GM21367 (cell line): ENCODE results near the gene SCN2A.

Experiments
- ATAC-seq: cut with Tn5 transposase; IDR thresholded peaks from one replicate; pipeline ENCODE4 v1.9.1; 2021; ENCODE audit not compliant: unreplicated experiment

Gene SCN2A

DNA sequence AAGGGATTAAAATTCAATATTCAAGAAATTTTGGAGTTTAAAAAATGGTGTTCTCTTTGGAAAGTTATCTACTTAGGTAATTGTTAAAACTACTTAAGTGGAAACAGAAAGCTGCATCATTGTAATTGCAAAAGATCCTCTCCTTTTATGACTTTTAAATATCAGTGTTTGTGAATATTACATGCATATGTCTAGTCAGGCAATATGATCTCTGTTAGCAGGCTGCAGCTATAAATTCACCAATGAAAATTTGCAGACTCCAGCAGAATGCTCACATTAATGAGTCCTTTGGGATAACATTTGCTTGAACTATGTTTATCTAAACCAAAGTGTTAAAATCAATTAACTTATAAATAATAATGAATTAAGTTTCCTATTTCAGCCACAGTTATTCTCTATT, 171.1 kb downstream of the SCN2A start:
- no peak for ATAC-seq

- ATAC-seq = no peak
Observed at GRCh38 chr2:165414187-165414586, 175.0 kb downstream of the SCN2A start.

DNA sequence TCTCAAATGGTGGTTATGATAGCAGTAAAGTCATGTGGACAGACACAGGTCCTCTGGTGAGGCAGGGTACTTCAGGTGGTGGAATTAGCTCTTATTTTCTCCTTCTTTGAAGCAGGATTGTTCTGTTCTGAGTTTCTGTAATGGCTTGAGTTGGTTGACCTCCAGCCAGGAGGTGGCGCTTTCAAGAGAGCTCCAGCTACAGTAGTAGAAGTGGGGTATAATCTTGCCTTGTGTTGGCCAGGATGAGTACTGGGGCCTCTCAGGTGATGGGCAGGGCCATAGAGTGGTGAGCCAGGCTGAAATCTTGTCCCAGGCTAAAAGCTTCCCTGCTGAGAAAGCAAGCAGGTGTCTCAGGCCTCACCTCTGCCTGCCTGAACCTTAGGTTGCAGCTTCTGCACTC, 177.8 kb downstream of the SCN2A start:
- ATAC-seq = no peak

DNA sequence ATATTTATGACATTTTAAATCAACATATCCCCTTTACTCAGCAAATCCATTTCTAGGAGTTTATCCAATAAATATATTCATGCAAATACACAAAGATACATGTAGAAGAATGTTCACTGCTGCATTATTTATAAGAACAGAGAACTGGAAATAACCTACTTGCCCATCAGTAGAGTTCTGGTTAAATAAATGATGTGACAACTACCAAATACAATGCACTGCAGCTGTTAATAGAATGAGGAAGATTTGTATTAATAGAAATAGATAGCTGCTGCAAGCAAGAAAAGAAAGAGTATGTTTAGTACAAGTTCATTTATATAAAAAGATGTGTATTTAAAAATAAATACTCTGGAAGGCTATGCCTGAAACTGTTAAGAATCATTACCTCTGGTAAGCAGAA, 181.0 kb downstream of the SCN2A start:
- no peak for ATAC-seq

- ATAC-seq = no peak
Observed at GRCh38 chr2:165423081-165423480, 183.9 kb downstream of the SCN2A start.

DNA sequence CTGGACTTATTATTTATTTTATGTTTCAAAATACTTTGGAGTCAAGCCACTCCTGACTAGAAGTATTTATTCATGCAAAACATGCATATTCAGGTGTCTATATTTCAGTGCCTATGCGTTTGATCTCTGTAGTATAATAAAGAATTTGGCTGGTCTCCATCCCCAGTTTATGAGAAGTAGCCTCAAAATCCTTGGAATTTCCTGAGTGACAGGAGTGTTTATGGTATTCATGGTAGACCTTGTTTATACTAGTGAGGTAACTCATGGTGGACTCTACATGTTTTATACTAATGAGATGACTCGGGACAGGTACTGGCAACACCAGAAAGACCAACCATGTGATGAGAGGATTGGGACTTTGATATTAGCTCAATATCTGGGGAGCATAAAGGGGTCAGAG, 186.3 kb downstream of the SCN2A start:
- no peak for ATAC-seq

DNA sequence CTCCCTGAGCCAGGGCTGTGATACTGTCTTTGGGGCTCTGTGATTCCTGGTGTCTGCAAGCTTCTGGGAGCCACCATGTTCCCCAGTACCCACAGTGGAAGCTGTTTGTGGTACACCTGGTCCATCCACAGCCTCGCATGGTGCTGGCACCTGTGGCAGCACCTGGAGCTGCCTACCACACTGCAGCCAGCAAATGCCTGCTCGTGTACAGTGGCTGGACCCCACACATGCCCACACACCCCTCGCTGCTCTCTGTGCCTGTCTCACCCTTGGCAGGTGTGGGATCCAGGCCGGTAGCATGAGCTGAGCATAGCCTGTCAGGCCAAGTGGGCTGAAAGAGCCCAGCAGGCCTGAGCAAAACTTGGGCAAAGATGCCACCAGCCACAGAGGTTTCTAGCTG, 188.5 kb downstream of the SCN2A start:
- no peak for ATAC-seq

GRCh38 chr2:165428926-165429325, 189.7 kb downstream of the SCN2A start:
- no peak for ATAC-seq

- no peak for ATAC-seq
Observed at GRCh38 chr2:165431014-165431413, 191.8 kb downstream of the SCN2A start.

DNA sequence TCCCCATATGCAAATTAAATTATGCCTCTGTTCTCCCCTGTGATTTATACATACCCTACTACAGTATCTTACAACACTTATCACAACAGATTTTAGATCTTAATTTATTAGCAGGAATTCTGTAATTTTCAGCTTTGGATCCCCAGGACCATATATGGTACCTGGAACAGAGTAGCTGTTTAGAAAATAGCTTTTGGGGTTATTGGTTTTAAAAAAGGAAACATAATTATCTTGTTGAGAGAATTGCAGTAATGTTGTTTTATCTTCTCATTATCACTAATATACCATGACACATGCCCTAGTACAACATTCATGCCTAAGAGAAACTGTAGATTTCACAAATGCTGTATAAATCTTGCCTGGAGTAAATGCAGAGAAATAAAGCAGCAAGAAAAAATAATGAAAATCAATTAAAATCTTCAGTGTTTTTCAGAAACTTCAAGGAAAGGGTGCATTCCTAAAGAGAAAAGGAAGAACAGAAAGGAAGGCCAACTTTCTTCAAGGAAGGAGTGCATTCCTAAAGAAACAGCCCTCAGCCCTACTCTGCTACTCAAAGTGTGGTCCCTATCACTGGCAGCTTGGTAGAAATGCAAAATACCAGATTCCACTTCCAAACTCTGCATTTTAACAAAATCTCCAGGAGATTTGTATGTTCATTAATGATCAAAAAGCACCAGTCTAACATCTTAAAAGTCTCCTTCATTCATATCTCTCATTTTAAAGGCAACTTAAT, 193.2 kb downstream of the SCN2A start:
- ATAC-seq = no peak

DNA sequence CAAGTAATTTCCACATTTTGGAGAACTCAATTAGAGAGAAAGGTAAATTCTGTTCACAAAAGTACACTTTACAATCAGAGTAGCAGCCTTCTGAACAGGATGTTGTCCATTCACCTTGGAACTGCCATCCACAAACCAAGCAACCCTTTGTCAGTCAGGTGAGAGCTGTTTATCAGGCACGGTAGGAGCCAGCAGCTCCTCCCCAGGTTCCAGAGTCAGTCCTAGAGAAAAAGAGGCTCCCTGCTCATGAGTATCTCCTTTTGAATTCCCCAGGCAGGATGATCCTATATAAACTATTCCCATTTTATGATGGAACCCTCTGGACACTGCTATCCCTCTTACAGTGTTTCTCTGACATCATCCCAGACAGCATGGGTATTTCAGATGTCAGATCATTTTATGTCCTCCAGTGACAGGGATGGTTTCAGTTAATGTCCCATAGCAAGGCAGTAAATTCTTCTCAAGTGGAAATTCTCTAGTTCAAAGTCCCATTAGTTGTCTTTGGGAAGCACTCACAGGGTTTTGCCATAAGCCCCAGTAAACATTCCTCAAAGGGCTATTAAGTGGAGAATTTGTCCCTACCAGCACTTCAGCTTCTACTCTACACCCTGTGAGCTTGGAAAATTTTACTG, 195.8 kb downstream of the SCN2A start:
- no peak for ATAC-seq

DNA sequence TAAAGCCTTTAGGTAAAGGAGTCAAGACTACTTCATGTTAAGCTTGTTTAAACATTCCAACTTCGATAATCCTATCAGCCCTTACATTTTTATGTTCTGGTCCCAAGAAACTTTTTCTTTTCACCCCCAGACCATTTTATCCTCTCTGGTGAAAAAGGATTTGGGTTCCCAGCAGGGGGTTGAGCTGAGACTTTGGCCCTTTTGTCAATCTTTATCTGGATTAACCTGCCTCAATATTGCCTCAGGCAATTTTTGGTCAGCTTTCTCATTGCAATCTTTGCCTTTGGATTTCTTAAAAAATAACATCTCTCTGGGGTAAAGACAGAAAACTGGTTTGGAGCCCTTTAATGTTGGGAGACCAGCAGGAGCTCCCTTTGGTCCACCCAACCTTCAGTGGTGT, 196.4 kb downstream of the SCN2A start:
- no peak for ATAC-seq

DNA sequence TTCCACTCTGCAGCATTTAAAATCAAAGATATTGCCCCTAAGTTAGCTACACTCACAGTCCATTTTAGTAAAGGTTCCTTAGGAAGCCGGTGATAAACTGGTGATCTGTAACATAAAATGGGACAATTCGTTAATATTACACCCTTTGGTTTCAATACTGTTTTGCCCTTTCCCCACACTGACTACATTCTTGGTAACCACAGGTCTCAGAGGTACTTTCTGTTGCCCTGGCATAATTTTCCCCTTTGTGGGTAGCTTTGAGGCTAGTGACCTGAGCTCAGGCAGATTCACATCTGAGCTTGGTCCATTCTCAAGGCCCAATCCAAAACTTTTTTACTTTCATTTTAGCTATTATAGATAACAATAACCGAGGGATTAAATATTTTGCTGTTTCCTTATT, 197.3 kb downstream of the SCN2A start:
- no peak for ATAC-seq

- no peak for ATAC-seq
Observed at GRCh38 chr2:165440367-165440766, 201.2 kb downstream of the SCN2A start.
